Renal pelvis (tissue), 4 donors: Measurements from ENCODE around the gene ZFHX2. TPM values are rescaled to one million over a fixed set of nuclear protein-coding genes. Genes with fewer than 3 reads are reported as not detected.
A peak's percentile ranks its signal among the peaks of the same experiment; 100 is the strongest.

Source experiments
- DNase-seq: peaks from one replicate; pipeline ENCODE4 v3.0.0-alpha.2; 2013
- polyA plus RNA-seq, 3 donors: library from polyadenylated mRNA; unstranded; fragments of 120-200 nt; gene quantifications; one replicate each; pipeline ENCODE4 v1.2.1, GENCODE V29; 2013; ENCODE audit not compliant: insufficient read length in 3 of 3

Gene ZFHX2
- polyA plus RNA-seq, 3 donors = 8.3 to 12.4 (median 11.0) TPM

DNA sequence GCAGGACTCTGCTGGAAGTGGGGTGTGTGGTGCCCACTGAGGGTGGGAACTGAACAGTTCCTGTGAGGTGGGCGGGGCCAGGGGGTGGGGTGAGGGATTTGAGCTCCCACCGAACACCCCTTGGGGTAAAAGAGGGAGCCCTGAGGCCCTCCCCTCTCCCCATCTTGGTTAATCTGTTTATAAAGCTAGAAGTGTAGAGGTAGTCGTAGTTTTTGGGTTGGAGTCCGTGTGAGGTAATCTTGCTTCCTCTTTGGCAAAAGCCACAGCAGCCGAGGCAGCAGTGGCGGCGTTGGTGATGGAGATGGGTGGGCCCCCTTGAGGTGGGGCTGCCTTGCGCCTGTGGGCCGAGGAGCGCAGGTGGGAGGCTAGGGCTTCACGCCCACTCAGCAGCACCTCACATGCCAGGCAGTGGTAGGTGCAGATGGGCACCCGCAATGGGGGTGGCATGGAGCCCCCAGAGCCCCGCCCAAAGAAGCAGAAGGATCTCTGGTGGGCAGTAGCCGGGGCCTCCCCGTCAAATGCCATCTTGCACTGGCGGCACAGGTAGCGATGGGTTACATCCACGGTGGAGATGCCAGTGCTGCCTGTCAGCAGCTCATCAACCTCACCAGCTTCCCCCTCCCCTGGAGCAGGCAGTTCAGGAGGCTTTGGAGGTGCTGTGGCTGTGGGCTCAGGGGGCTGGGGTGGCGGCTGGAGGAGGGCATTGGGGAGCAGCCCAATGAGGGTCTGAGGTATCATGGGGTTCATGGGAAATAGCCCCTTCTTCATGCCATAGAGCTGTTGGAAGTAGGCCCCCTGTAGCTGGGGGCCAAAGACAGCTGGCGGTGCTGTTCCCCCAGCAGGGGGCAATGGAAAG is 29.6 kb downstream of the ZFHX2 start:
- no peak for DNase-seq

DNA sequence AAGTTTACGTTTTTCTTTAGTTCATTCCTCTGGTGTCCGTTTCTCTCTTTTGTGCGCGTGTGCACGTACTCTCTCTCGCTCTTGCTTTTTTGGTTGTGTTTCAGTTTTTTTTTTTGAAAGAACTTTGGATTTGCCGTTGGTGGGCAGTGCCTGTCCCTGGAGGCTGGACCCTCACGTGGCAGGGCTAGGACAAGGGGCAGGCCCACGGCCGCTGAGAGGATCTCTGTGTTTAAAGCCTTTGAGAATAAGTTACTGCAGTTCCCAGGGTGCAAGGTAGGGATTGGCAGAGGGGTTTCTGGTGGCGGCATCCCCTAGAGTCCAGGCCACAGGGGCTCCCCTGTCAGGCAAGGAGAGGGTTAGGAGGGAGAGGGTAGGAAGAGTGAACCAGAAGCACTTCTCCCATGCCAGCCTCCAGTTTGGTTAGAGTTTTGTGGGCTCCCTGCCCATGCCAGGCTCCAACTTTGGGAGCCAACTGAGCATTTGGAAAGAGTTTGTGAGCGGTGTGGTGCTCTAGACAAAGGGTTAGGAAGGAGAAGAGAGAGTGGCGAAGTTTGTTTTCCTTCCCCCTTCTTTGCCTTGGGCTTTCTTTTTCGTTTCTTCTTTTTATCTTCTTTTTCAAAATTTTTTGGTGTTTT is 30.5 kb downstream of the ZFHX2 start:
- no peak for DNase-seq

DNA sequence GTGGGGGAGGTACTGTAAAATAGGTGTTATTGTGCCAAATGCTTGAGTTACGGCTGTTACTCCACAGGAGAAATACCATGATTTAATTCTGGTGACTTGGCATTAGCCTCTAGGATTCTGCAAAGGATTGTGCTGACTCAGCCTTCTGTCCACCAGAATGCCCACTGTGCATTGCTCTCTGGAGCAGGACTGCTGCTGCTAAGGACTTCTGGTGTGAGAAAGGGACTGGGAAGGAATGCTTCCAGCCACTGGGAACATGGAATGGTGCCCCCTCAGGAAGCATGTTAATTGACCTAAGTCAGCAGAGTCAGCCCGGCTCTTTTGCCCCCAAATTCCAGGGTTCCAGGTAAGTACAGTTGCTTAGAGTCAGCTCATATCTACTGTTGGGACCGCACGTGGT is 32.9 kb downstream of the ZFHX2 start:
- no peak for DNase-seq

DNA sequence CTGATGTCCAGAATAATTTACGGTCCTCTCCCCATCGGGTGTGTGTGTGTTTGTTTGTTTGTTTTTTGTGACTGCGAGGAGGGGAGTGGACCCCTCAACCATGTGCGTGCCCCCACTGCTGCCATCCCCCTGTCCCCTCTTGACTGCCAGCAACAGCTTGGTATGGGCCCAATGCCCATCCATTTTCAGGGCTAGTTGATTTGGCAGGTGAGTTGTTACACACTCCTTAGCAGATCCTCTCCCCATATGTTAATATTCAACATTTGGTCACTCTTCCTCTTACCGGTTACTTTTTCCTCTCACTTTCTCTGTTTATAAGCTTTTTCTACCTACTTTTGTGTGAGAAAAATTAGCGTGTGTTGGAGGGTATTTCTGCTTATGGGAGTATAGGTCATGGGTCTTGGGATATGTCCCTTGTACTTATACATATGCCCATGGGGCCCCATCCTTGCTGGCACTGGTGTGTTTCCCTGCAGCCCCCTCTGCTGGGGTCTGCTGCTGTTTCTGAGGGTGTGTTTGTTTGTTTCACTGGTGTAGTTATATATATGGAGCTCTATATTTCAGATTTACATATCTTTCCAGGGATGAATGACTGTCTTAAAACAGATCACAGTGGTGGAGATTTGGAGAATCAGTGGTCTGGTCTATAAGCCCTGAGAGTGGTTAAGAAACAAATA is 33.8 kb downstream of the ZFHX2 start:
- DNase-seq = no peak

DNA sequence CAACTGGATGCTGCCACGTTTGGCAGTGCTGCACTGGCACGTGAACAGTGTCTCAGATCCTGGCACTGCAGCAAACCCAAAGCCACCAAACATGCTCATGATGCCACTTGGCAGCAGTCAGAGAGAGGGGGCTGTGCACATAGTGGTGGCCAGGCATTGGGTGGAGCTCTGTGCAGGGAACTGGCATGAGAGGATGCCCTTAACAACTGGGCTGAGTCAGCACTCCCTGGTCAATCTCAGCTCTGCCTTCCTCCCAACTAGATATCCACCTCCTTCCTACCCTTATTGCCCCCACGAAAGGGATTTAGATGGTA is 37.0 kb downstream of the ZFHX2 start:
- DNase-seq = no peak

DNA sequence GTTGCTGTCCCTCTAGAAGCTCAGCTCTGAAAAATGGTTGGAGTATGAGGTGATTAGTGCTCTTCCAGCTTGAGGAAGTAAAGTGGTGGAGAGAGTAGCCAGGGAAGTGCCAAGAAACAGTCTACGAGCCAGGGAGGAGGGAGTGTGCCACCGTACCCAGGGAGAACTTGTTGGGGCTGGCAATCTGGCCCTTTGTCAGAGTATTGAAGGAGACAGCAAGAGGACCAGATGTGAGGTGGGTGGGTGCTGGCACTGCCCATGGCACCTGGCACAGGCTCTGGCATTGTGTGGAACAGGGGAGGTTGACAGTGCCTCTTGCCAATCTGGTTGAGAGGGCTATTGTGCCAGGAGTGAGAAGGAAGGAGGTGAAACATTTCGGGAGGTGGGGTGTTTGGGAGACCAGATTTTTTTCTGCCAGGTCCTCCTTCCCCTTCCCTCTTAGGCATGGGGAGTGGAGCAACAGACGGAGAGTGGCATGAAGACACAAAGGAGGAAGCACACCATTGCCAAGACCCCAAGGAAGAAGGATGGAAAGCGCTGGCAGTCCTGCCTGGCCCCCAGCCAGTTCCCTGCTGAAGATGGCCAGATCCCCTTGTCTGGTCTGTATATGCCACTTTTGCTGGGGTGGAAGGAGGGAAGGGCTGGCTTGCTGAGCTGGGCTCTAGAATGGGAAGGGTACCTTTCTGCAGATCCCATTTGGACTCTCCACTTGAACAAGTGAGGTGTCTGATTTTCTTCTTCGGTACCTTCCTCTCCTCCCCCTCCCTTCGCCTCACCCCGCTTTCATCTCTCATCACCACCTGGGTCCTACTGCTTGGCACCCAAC is 37.5 kb downstream of the ZFHX2 start:
- DNase-seq = no peak

DNA sequence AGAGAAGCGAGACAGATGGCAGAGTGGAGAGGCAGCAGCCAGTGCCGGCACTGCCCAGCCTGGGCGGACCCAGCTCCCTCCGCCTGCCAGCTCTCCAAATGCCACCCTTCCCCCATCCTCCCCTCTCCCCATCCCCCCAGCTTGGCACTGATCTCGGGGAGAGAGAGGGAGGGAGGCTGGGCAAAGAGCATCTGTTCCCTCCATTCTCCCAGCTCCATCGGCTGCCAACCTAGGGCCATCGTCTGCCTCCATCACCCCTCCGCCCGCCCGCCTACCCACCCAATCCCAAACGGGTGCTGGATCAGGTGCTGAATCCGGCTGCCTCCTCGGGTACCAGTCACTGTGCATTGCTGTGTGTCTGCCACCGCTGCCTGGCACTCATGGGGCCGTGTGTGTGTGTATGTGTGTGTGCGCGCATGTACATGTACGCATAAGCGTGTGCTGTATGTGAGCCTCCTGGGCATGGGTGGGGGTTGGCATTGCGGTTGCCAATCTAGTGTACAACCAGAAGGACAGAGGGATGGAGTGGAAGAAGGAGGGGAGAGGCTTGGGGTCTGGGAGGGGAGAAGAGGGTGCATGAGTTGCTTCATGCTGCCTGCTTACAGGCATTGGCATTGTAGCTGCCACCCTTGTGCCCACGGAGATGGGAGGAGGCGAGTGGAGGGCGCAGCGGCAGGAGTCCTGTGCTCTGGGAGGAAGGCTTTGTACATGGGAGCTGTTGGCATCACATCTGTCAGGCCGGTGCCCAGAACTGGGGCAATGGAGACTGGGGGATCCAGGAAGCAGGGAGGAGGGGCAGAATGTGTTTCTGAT is 38.4 kb downstream of the ZFHX2 start:
- no peak for DNase-seq

DNA sequence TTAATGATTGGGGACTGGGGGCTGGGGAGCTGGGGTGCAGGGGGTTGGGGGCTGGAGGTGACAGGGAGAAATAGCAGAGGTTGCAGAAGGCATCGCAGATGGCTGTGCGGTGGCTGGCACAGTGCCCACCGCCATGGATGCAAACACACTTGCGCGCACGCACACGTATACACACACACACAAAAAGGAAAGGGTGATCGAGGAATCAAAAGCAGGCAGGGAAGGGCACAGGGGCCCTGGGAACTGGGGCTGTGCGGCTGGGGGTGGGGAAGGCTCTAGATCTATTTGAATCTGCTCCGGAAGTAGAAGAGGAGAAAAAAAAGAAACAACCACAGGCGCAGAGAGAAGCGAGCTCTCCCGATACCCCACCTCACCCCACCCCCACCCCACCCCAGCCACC is 39.4 kb downstream of the ZFHX2 start:
- DNase-seq = no peak

DNA sequence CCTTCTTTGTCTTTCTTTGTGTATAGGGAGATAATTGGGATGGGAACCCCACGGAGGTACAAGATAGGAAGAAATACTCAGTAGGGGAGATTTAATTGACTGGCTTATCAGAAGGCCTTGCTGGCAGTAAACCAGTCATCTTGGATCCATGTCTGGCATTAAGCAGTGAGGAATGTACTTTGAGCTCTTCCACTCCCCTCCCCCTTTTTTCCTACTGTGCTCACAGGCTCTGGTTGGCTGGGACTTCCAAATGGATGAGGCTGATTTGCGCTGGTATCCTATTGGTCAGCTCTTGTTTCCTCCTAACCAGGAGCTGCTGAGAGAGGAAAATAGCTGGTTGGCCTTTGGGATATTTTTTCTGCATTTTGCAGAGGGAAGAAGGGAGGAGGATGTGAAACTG is 57.3 kb downstream of the ZFHX2 start:
- DNase-seq = no peak

DNA sequence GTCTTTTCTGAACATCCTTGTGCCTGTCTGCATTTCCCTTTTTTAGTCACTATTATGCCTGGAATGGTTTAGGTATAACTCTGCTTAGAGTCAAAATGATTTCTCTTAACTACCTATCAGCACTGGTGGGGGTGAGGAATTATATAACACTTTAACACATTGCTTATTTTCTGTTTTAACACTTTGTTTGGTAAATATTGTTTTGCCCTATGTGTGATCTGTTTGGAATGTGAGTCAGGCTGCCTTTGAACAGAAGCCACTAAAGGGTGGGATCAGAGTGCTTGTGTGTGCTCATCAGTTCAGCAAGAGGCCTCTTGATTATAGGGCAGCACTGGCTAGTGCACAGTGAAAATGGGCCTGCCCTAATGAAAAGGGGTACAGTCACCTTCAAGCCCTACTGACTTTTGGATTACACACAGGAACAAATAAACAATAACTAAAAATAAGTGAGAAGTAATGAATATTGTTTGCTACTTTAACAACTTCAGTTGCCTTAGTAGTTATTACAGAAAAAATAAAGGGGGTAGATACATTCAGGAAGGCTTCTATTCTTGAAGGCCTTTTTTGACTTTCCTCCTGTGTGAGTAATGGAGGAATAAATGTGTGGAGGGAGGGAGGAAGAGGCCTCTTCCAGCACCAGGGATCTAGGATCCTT is 58.8 kb downstream of the ZFHX2 start:
- no peak for DNase-seq

DNA sequence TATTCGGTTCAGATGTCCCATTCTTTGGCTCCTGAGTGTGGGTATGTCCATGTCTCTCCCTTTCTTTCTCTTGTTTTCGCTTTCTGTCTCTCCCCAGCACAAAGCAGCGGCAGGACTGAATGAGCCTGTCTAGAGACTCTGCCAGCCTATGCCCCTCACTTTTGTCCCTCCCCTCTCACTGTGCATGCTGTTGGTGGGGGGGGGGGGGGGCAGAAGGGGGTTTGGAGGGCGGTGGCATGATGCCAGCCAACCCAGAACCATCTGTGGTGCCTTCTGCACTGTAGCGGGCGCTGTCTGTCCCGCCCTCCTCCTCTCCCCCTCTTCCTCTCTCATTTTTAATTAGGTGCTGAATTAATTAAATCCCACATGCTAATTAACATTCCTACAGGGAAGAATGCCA is 64.3 kb downstream of the ZFHX2 start:
- DNase-seq = no peak

DNA sequence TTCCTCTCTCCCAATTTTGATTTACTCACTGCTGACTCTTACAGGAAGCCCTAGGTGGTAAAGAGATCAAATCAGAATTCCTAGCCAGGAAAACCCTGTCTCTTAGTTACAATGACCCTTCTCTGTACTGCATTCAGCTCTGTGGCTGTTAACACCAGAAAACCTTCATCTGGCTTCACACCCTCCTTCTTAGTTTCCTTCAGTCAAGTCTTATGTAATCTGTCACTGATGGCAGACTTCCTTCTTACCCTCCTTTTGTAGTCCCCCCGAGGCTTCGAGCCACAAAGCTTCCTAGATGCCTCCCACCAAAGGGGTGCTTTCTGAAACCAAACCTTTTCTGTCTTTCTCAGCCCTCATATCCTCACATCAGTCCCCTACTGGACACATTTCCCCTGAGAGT is 65.5 kb downstream of the ZFHX2 start:
- DNase-seq = no peak

DNA sequence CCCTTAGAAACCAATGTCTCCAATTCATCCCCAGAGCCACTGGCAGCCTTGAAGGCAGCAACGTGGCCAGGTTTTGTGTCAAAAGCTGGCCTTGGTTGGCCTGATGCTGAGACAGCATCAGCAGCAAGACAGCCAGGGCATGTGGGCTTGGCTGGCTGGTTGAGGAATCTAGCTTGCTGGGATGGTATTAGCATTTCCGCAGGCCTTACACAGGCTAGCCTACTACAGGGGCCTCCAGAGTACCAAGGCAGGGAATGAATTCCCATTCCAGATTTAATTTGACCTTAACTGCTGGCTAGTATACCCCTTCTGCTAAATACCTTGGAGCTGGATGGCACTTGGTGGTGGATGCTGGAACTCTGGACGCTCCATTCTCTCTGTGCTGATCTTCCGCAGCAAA is 66.2 kb downstream of the ZFHX2 start:
- DNase-seq = no peak

DNA sequence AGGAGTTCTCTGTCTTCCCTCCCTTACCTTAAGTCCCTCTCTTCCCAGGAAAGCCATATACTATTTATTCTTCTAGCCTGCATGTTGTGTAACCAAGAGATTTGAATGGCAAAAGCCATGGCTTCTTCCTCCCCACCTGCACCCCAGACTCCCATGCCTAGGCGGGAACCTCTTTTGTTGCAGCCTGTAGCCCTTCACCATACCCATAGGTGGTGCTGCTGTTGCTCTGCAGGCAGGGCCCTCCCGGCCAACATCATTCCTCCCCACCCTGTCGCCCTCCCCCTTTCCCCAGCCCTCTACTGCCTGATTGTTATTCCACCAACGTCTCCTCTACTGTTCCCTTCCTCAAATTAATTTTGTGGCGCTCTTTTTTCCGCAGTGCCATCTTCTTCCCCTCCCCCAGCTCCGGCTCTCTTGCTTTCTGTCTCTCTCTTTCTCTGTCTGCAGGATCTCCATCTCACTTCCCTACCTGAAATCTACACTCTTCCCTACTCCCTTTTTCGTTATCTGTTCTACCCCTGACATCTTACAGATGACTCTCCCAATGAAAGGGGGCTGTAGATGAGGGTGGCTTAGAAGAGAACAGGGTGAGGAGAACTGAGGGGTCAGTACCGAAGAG is 68.2 kb downstream of the ZFHX2 start:
- no peak for DNase-seq

DNA sequence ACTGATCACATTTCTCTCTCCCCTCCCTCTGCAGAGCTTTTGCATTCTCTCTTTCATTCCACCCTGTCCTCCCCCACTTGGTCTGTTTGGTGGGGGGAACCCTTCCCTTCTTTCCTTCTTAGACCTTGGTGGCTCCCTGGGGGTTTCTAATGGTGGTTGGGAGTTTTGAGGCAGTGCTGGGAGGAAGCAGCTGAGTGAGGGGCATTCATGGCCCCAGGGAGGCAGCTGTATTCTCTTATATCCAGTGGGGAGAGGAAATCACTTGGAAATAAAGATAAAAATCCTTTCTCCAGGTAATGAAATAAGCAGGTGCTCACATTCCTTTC is 68.8 kb downstream of the ZFHX2 start:
- DNase-seq = no peak

DNA sequence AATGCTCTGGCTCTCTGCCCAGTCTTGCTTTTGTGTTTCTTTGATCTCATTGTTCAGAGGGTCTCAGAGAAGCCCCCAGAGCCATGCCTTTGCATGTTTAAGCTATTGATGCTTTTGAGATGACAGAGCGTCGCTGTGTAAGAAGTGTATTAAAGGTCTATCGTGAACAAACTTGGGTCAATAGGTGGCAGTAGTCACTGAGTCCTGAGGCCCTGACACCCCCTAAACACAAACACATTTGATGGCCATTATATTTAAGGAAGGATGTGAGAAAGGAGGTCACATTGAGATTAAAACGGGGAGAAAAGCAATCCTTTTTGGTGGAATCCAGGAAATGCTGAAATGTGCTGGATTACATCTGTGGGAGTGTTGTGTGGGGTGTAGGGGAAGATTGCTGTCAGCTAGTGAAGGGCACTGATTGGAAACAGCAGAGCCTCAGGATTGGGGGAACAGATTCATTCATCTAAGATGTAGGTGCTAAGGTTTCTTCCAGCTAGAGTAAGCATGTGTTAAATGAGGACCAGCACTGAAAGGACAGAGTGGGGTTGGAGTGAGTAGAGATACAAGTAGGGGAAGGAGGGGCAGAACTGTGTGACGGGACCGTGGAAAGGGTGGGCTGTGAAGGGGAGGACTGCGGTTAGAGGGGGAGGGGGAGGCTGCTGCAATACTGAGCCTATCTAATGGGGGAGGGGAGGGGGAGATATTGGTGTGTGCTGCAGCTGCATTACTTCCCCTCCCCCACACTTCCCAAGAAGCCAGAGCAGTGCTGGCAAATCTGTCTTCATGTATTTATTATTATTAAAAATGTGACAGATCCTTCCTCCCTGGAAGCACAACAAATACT is 69.4 kb downstream of the ZFHX2 start:
- no peak for DNase-seq

DNA sequence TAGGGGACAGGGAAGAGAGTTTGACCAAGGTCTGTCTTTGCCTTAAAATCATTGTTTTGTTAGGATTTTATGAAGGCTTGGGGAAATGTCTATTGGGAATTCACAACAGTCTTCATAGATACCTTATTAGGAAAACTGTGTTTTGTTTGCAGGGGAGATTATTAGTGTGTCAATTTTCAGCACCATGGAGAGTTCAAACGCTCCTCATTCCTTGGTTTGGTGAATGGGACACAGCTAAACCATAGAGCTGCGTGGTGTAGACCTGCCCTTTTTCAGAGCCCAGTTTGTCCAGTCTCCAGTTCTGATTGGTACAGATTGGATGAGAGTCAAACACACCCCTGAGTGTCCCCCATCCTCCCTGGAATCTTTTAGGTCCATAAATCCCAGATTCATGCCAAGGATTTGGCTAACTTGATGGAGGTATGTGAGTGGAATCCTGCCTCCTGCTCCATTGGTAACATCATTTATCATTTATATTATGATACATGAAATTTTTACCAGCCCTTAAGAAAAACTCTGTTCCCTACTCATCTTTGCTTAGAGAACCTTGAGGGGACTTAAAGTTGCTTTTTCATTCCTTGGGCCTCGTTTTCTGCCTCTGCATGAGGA is 70.1 kb downstream of the ZFHX2 start:
- no peak for DNase-seq

DNA sequence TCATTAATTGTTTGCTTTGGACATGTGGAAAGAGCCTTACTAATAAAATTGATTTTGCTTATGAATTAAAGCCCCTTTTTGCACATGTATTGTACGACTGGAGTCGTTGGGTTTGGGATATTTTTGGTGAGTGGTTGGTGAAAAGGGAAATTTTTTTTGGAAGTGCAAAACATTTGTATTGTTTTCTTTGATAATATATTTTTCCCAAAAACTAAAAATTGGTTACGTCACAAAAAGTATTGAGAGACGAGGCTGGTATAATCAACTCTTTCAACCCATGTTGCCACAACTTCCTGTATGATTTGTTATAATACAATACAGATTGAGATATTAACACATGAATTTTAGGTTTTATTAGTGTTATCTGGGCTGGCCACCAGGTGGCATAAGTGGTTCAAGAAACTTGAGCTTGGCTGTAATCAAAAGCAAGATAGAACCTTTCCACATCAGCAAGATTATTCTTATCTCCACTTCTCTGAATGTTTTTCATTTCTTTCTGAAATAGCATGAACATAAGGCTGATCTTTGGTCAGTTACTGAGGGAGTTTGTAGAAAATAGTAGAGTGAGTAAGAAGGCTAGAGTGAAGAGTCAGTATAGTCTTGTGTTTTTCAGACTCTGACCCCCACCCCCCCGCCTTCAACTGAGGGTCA is 73.3 kb downstream of the ZFHX2 start:
- peak; percentile 45 for DNase-seq

DNA sequence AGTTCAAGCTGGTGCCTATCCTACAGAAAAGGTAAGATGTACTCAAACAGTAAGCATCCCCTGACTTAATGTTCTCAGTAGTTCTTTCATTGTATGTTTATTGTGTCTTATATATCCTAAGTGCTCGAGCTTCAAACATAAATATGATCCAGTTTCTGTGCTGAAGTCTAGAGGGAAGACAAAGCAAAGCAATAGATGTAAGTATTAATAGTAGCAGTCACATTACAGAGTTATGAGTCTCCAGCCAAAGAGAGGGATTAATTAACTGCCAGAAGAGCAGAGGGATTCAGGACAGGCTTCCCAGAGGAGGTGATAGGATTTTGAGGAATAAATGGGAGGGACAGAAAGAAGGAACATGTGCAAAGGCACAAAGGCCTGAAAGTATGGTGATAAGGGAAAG is 80.6 kb downstream of the ZFHX2 start:
- no peak for DNase-seq
